Measurements from ENCODE around the gene VLDLR. TPM values are rescaled to one million over a fixed set of nuclear protein-coding genes. Genes with fewer than 3 reads are reported as not detected.

The VLDLR gene
- total and polyA plus RNA-seq, 9 donors, result 37.3 to 232 (median 81.8) TPM

- intact Hi-C loops (cut with DNase I), result no loop called here
- no peaks in the 10 kb centered on the region for H3K36me3 ChIP-seq
- DNase-seq, result no peak
These were observed 60.4 kb downstream of the VLDLR start for GRCh38 chr9:2681981-2682380.

GRCh38 chr9:2686911-2687310 is 65.3 kb downstream of the VLDLR start:
- no peak for DNase-seq
- WGBS, 3 donors, result 77 to 88% (median 85%) methylated on average over 4 of the region's 4 CpGs
- H3K27ac ChIP-seq, result no peak overlapping the region
- no peaks in the 10 kb centered on the region for H3K27me3 ChIP-seq
- no peak for TF ChIP-seq CTCF (IDR thresholded peaks at IDR 0.05)
- TF ChIP-seq EP300 (IDR thresholded peaks at IDR 0.05), result no peak
- TF ChIP-seq POLR2A (IDR thresholded peaks at IDR 0.05), result no peak
- H3K4me3 ChIP-seq, result no peak overlapping the region
- intact Hi-C loops (cut with DNase I), result no loop called here
- H3K36me3 ChIP-seq, result no peaks in the 10 kb centered on the region
- peaks cover 5% of the 10 kb centered on the region for H3K4me1 ChIP-seq (ENCODE audit: insufficient read depth)
- no peaks in the 10 kb centered on the region for H3K9me3 ChIP-seq

More at GRCh38 chr9:2681981-2682380, 60.4 kb downstream of the VLDLR start:
- TF ChIP-seq POLR2A (IDR thresholded peaks at IDR 0.05) (no peak), CTCF (IDR thresholded peaks at IDR 0.05) (no peak), EP300 (IDR thresholded peaks at IDR 0.05) (no peak)
- Histone ChIP-seq H3K27ac (no peak overlapping the region), H3K4me3 (no peak overlapping the region), H3K4me1 (ENCODE audit: insufficient read depth) (peaks cover 2% of the 10 kb centered on the region), H3K27me3 (no peaks in the 10 kb centered on the region), H3K9me3 (no peaks in the 10 kb centered on the region)
- whole genome bisulfite sequencing, 3 donors, result 68 to 83% (median 70%) methylated on average over 1 of the region's 1 CpG

- TF ChIP-seq POLR2A (IDR thresholded peaks at IDR 0.05) (no peak), EP300 (IDR thresholded peaks at IDR 0.05) (no peak), CTCF (IDR thresholded peaks at IDR 0.05) (no peak)
- H3K36me3 ChIP-seq, result no peaks in the 10 kb centered on the region
- no peaks in the 10 kb centered on the region for H3K9me3 ChIP-seq
- WGBS, 3 donors, result 48 to 76% (median 61%) methylated on average over 3 of the region's 3 CpGs
- no peak overlapping the region for H3K4me3 ChIP-seq
- intact Hi-C loops (cut with DNase I), result no loop called here
- DNase-seq, result no peak
- H3K27me3 ChIP-seq, result no peaks in the 10 kb centered on the region
- H3K4me1 ChIP-seq (ENCODE audit: insufficient read depth), result peaks cover 5% of the 10 kb centered on the region
- no peak overlapping the region for H3K27ac ChIP-seq
These were observed 67.0 kb downstream of the VLDLR start for GRCh38 chr9:2688636-2689035.

- Histone ChIP-seq H3K9me3 (no peaks in the 10 kb centered on the region), H3K4me3 (no peak overlapping the region), H3K27me3 (no peaks in the 10 kb centered on the region), H3K27ac (peak overlapping the region in 1 of 2 donors; percentile 24), H3K4me1 (ENCODE audit: insufficient read depth) (peaks cover 5% of the 10 kb centered on the region), H3K36me3 (no peaks in the 10 kb centered on the region)
- no peak for DNase-seq
- intact Hi-C loops (cut with DNase I), result no loop called here
- WGBS, 3 donors, result 85 to 86% (median 86%) methylated on average over 1 of the region's 1 CpG
- TF ChIP-seq EP300 (IDR thresholded peaks at IDR 0.05) (no peak), CTCF (IDR thresholded peaks at IDR 0.05) (no peak), POLR2A (IDR thresholded peaks at IDR 0.05) (no peak)
These were observed 69.6 kb downstream of the VLDLR start for GRCh38 chr9:2691212-2691611.
